ENCODE results near the gene PKD1L1. TPM values are rescaled to one million over a fixed set of nuclear protein-coding genes. Genes with fewer than 3 reads are reported as not detected.
"Not testable (repeated sequence)": the region's sequence is repeated elsewhere in the genome, so short reads cannot be mapped to it uniquely, and the experiment has no call there.

The PKD1L1 gene
- total RNA-seq, 1 experiment from 2014 or later = 0.17 TPM

DNA sequence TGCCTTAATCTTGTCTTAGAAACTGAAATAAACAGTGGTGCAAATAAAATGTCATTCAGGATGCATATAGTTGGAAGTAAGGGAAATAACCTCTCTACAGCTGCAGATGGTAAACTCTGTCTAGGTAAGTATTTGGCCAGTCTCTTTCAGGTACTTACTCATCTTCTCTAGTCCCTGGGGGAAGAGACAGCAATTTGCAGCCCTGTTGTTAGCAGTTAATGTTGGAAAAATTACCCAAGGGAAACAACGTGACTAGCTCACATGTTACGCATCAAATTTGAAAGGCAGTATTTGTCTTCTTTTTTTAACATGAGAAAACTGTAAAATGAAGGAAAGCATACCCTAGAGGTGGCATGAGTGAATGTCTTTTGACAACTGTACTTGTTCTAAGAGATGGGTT is 34.3 kb upstream of the PKD1L1 start:
- H3K9me3 ChIP-seq (ENCODE audit: control insufficient read depth, low read depth, low read length) = no peaks in the 10 kb centered on the region
- no peak overlapping the region for H3K4me3 Mint-ChIP-seq
- no peaks in the 10 kb centered on the region for H3K79me1 ChIP-seq (ENCODE audit: insufficient read depth, low read depth, low read length, poor library complexity, severe bottlenecking)
- no peak overlapping the region for H3K56ac ChIP-seq (ENCODE audit: insufficient read length, low read depth, low read length)
- no peak overlapping the region for H2BK120ac ChIP-seq (ENCODE audit: low read depth, low read length, poor library complexity, severe bottlenecking)
- H4K91ac ChIP-seq (ENCODE audit: insufficient read length, low read depth, low read length) = no peak overlapping the region
- H3K36me3 Mint-ChIP-seq (ENCODE audit: insufficient read depth in 1 of 3, low read depth in 3 of 3) = peaks cover 7 to 11% (median 10%) of the 10 kb centered on the region in 3 experiments; a peak in 6 of 7 replicates
- H3K79me2 ChIP-seq (ENCODE audit: insufficient read depth, low read length) = peaks cover 3% of the 10 kb centered on the region; the same call in 1 of the 2 replicates
- no peak overlapping the region for H3K9ac ChIP-seq (ENCODE audit: extremely low read depth, insufficient read length, low read length)
- H3K27ac ChIP-seq (ENCODE audit: insufficient read length, low read depth, low read length) = no peak overlapping the region
- TF ChIP-seq, protein P1, sequence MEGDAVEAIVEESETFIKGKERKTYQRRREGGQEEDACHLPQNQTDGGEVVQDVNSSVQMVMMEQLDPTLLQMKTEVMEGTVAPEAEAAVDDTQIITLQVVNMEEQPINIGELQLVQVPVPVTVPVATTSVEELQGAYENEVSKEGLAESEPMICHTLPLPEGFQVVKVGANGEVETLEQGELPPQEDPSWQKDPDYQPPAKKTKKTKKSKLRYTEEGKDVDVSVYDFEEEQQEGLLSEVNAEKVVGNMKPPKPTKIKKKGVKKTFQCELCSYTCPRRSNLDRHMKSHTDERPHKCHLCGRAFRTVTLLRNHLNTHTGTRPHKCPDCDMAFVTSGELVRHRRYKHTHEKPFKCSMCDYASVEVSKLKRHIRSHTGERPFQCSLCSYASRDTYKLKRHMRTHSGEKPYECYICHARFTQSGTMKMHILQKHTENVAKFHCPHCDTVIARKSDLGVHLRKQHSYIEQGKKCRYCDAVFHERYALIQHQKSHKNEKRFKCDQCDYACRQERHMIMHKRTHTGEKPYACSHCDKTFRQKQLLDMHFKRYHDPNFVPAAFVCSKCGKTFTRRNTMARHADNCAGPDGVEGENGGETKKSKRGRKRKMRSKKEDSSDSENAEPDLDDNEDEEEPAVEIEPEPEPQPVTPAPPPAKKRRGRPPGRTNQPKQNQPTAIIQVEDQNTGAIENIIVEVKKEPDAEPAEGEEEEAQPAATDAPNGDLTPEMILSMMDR (conservative IDR thresholded peaks at IDR 0.05) = no peak
- peaks cover 13 to 14% of the 10 kb centered on the region in 2 experiments for H3K4me1 Mint-ChIP-seq
- H3K4ac ChIP-seq (ENCODE audit: low read depth, low read length) = no peak overlapping the region
- peaks cover 3% of the 10 kb centered on the region; the same call in 1 of the 2 replicates for H3K4me1 ChIP-seq (ENCODE audit: insufficient read depth, low read length)
- H2AK5ac ChIP-seq (ENCODE audit: insufficient read length, low read length) = no peak overlapping the region
- no peak overlapping the region for H2BK20ac ChIP-seq (ENCODE audit: low read depth, low read length, poor library complexity, severe bottlenecking)
- H3K27ac Mint-ChIP-seq = no peak overlapping the region
- no peak overlapping the region for H2BK15ac ChIP-seq (ENCODE audit: low read depth, low read length)
- no peak overlapping the region for H3K18ac ChIP-seq (ENCODE audit: insufficient read length, low read depth, low read length)
- no peak overlapping the region for H2AFZ ChIP-seq (ENCODE audit: low read length)
- no peaks in the 10 kb centered on the region; a peak in 1 of 5 replicates for H3K9me3 Mint-ChIP-seq
- H3T11ph ChIP-seq (ENCODE audit: low read length) = no peak overlapping the region
- no CpG with 5 or more reads among the region's 2 CpGs for WGBS (ENCODE audit: extremely low coverage, insufficient read length, low lambda C conversion rate)
- H3K23ac ChIP-seq (ENCODE audit: insufficient read length, low read depth, low read length) = no peak overlapping the region
- H3K27me3 Mint-ChIP-seq (ENCODE audit: low read depth) = no peaks in the 10 kb centered on the region
- no peaks in the 10 kb centered on the region for H3K27me3 ChIP-seq (ENCODE audit: insufficient read depth, low read length)
- H2BK5ac ChIP-seq (ENCODE audit: insufficient read length, low read length) = no peak overlapping the region
- H3K4me2 ChIP-seq (ENCODE audit: insufficient read depth, insufficient read length, low read length) = no peak overlapping the region
- H3K14ac ChIP-seq (ENCODE audit: insufficient read depth, low read length) = no peak overlapping the region
- no peak overlapping the region for H2BK12ac ChIP-seq (ENCODE audit: insufficient read length, low read depth, low read length)
- H4K20me1 ChIP-seq (ENCODE audit: control insufficient read depth, insufficient read depth, insufficient read length) = no peaks in the 10 kb centered on the region
- H4K8ac ChIP-seq (replicated peaks; ENCODE audit: insufficient read length, low read depth, low read length) = no peak overlapping the region
- peaks cover 5% of the 10 kb centered on the region for H3K23me2 ChIP-seq (ENCODE audit: insufficient read length, low read depth, low read length, poor library complexity, severe bottlenecking)
- no peak for DNase-seq
- no peak overlapping the region for H4K5ac ChIP-seq (ENCODE audit: insufficient read length, low read depth, low read length)

DNA sequence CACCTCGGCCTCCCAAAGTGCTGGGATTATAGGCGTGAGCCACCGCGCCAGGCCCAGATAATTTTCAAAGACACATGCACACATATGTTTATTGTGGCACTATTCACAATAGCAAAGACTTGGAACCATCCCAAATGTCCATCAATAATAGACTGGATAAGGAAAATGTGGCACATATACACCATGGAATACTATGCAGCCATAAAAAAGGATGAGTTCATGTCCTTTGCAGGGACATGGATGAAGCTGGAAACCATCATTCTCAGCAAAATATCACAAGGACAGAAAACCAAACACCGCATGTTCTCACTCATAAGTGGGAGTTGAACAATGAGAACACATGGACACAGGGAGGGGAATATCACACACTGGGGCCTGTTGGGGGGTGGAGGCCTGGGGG is 32.4 kb upstream of the PKD1L1 start:
- not testable (repeated sequence) for H4K8ac ChIP-seq (replicated peaks; ENCODE audit: insufficient read length, low read depth, low read length); H3K79me1 ChIP-seq (ENCODE audit: insufficient read depth, low read depth, low read length, poor library complexity, severe bottlenecking); H2BK5ac ChIP-seq (ENCODE audit: insufficient read length, low read length); H3K14ac ChIP-seq (ENCODE audit: insufficient read depth, low read length); H3K27ac Mint-ChIP-seq; H4K91ac ChIP-seq (ENCODE audit: insufficient read length, low read depth, low read length); H2BK12ac ChIP-seq (ENCODE audit: insufficient read length, low read depth, low read length); H3K4ac ChIP-seq (ENCODE audit: low read depth, low read length); H3K27me3 ChIP-seq (ENCODE audit: insufficient read depth, low read length); H3K56ac ChIP-seq (ENCODE audit: insufficient read length, low read depth, low read length); H3K79me2 ChIP-seq (ENCODE audit: insufficient read depth, low read length); H2BK120ac ChIP-seq (ENCODE audit: low read depth, low read length, poor library complexity, severe bottlenecking); H3K23me2 ChIP-seq (ENCODE audit: insufficient read length, low read depth, low read length, poor library complexity, severe bottlenecking); H4K20me1 ChIP-seq (ENCODE audit: control insufficient read depth, insufficient read depth, insufficient read length); H3K9ac ChIP-seq (ENCODE audit: extremely low read depth, insufficient read length, low read length); H3K23ac ChIP-seq (ENCODE audit: insufficient read length, low read depth, low read length); H3K9me3 ChIP-seq (ENCODE audit: control insufficient read depth, low read depth, low read length); DNase-seq; H2AK5ac ChIP-seq (ENCODE audit: insufficient read length, low read length); H2BK15ac ChIP-seq (ENCODE audit: low read depth, low read length); H3T11ph ChIP-seq (ENCODE audit: low read length); H3K9me3 Mint-ChIP-seq; H3K18ac ChIP-seq (ENCODE audit: insufficient read length, low read depth, low read length); H4K5ac ChIP-seq (ENCODE audit: insufficient read length, low read depth, low read length); H2BK20ac ChIP-seq (ENCODE audit: low read depth, low read length, poor library complexity, severe bottlenecking); H3K4me2 ChIP-seq (ENCODE audit: insufficient read depth, insufficient read length, low read length); H3K4me3 Mint-ChIP-seq; H2AFZ ChIP-seq (ENCODE audit: low read length); H3K27ac ChIP-seq (ENCODE audit: insufficient read length, low read depth, low read length); H3K27me3 Mint-ChIP-seq (ENCODE audit: low read depth); H3K4me1 ChIP-seq (ENCODE audit: insufficient read depth, low read length)
- peaks cover 13 to 14% of the 10 kb centered on the region in 2 experiments for H3K4me1 Mint-ChIP-seq
- peaks cover 21 to 31% (median 30%) of the 10 kb centered on the region in 3 experiments; a peak in 6 of 7 replicates for H3K36me3 Mint-ChIP-seq (ENCODE audit: insufficient read depth in 1 of 3, low read depth in 3 of 3)
- WGBS (ENCODE audit: extremely low coverage, insufficient read length, low lambda C conversion rate) = no CpG with 5 or more reads among the region's 5 CpGs
